Heart left ventricle (tissue), 16 donors: ENCODE data around the gene PRKG1. TPM values are rescaled to one million over a fixed set of nuclear protein-coding genes. Genes with fewer than 3 reads are reported as not detected.

Experiments
- ATAC-seq, 4 donors: fragments of 200-7000 bp; cut with Tn5 transposase; one replicate each; pipeline ENCODE4 v1.9.1; 2020 to 2022; ENCODE audit warnings: moderate library complexity in 4 of 4, mild to moderate bottlenecking in 3 of 4, moderate number of reproducible peaks in 1 of 4
- DNase-seq, 5 donors: peaks; one replicate each; pipeline ENCODE4 v3.0.0-alpha.2; 2020
- H3K27ac ChIP-seq, 12 donors: fragments of 200-600 bp; sonication (generic) in 4 of 12; one replicate each; pipeline versions ENCODE4 v1.5.0 to v1.8.0; 2016 to 2022; ENCODE audit warnings: mild to moderate bottlenecking in 2 of 12
- H3K27me3 ChIP-seq, 9 donors: fragments of 200-600 bp; sonication (generic) in 2 of 9; one replicate each; pipeline versions ENCODE4 v1.5.1 to v1.8.0; 2016 to 2022; ENCODE audit warnings: mild to moderate bottlenecking in 3 of 9
- H3K36me3 ChIP-seq, 9 donors: fragments of 200-600 bp; sonication (generic) in 2 of 9; one replicate each; pipeline versions ENCODE4 v1.5.0 to v1.8.0; 2018 to 2022; ENCODE audit warnings: mild to moderate bottlenecking in 2 of 9
- H3K4me1 ChIP-seq, 12 donors: fragments of 200-600 bp; sonication (generic) in 4 of 12; one replicate each; pipeline versions ENCODE4 v1.5.0 to v1.8.0; 2016 to 2022; ENCODE audit warnings: mild to moderate bottlenecking in 3 of 12
- H3K4me3 ChIP-seq, 12 donors: fragments of 200-600 bp; sonication (generic) in 4 of 12; one replicate each; pipeline versions ENCODE4 v1.5.0 to v1.8.0; 2017 to 2022; ENCODE audit warnings: mild to moderate bottlenecking in 9 of 12, moderate library complexity in 4 of 12
- H3K9me3 ChIP-seq, 12 donors: fragments of 200-600 bp; sonication (generic) in 4 of 12; one replicate each; pipeline versions ENCODE4 v1.5.0 to v1.8.0; 2016 to 2022; ENCODE audit warnings: mild to moderate bottlenecking in 1 of 12
- POLR2A ChIP-seq, 2 donors: fragments of 450-650 bp; IDR thresholded peaks; one replicate each; pipeline ENCODE4 v1.6.1; 2017; ENCODE audit warnings: antibody characterized with exemption in 2 of 2, mild to moderate bottlenecking in 2 of 2, moderate library complexity in 2 of 2
- WGBS, 4 donors: extraction: QIAGEN DNeasy Blood & Tissue Kit in 2 of 4; methylation state at CpG; one replicate each; pipeline versions ENCODE4 v1.1.5 to v1.1.7; 2013 to 2018; 5-methylcytosine and 5-hydroxymethylcytosine counted together
- intact Hi-C, 10 donors: fragments of 100-400 bp; cut with DNase I; formaldehyde crosslinking; loops; one replicate each; pipeline versions ENCODE4 v1.11.1 to v1.14.2; 2022
- polyA plus RNA-seq, 2 donors: library from polyadenylated mRNA; stranded (reverse); fragments of 200-250 nt; gene quantifications; one replicate each; pipeline ENCODE4 v1.2.3, GENCODE V29; 2013
- total RNA-seq, 9 donors: library from RNA; depleted of rRNA in 2 of 9; stranded (reverse); fragments of >200 nt in 2 of 9; fragmentation: NEBNext Ultra II Directional in 3 of 9; extraction: Animal tissue kit (Norgen Biotek cat#: 25700) in 3 of 9; gene quantifications; one replicate each; pipeline versions ENCODE4 v1.1.0 to v1.2.4, GENCODE V29; 2016 to 2023
- TF ChIP-seq, protein P1 (sequence below), 12 donors: fragments of 200-600 bp; sonication (generic) in 4 of 12; IDR thresholded peaks; one replicate each; pipeline versions ENCODE4 v1.5.0 to v1.8.0; 2018 to 2022; ENCODE audit warnings: antibody characterized with exemption in 12 of 12, mild to moderate bottlenecking in 5 of 12
- donor health status: ischemic (EF 13 %, LVEDD 7.1; RV severe dilation, severe dysfunction).
- donor health status: healthy with polysubstance abuse.
- donor health status: DM: no; HTN: yes; CAD: no.
- donor health status: DM: no; HTN: no; CAD: no.
- donor health status: ischemic (EF 25% LVEDD 6.9; RV normal size, moderate dysfunction).
- donor health status: ischemic (EF 25% LVEDD 5.7; RV mildly dilated, moderate dysfunction).
- donor health status: healthy.
- donor health status: DM: yes; HTN: yes; CAD: no.
- donor health status: ischemic (EF 35%, LVEDD 5.7; RV mildly dilated, moderate dysfunction).
- donor health status: nonischemic (EF 11% LVEDD 7.7; RV severe dilation, severe dysfunction).
- donor health status: DM: yes; HTN: yes; CAD: no.
- donor health status: PGD.
- donor health status: ischemic (EF 29% LVEDD 5.4; RV normal size, mild dysfunction).
- donor health status: nonischemic (EF 23%, LVEDD 6.1; RV moderate dilation, normal function).

Gene PRKG1
- total and polyA plus RNA-seq, 11 donors, result 5.5 to 37.3 (median 29.3) TPM

DNA sequence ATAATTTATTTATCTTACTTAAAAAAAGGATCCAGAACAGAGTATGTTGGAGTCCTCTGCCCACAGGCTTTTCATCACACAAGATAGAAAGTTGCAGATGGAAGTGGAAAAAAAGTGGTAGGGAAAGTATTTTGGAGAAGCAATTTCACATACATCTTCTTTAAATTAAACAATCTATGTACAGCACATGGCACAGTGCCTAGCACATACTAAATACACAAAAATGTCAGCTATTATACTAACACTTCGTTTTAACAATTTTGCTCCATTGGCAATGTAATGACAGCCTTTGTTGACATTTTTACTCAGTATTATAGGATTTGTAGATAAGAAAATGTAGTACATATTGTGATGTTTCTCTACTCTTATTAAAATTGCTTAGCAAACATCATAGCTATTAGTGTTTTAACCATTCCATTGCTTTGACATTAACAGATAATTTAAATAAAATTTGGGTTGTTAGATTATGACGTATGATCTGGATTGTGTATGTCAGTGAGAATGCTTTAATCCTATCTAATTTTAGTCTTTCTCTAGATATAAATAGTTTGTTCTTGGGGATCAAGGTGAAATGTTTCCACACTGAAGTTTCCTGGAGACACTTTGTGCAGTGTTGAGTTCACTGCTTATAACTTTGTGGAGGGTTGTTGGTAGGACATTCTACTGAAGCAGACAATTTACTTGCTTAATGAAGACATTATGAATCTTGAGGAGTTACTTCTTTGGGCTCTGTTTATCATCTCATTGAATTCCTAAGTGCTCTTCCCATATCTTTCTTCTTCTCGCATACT is 1037.0 kb downstream of the PRKG1 start:
- H3K36me3 ChIP-seq, result no peaks in the 10 kb centered on the region
- no peaks in the 10 kb centered on the region for H3K27me3 ChIP-seq
- WGBS, 4 donors, result 58 to 66% (median 62%) methylated on average over 3 of the region's 3 CpGs
- TF ChIP-seq POLR2A (IDR thresholded peaks at IDR 0.05), result no peak
- TF ChIP-seq, protein P1, sequence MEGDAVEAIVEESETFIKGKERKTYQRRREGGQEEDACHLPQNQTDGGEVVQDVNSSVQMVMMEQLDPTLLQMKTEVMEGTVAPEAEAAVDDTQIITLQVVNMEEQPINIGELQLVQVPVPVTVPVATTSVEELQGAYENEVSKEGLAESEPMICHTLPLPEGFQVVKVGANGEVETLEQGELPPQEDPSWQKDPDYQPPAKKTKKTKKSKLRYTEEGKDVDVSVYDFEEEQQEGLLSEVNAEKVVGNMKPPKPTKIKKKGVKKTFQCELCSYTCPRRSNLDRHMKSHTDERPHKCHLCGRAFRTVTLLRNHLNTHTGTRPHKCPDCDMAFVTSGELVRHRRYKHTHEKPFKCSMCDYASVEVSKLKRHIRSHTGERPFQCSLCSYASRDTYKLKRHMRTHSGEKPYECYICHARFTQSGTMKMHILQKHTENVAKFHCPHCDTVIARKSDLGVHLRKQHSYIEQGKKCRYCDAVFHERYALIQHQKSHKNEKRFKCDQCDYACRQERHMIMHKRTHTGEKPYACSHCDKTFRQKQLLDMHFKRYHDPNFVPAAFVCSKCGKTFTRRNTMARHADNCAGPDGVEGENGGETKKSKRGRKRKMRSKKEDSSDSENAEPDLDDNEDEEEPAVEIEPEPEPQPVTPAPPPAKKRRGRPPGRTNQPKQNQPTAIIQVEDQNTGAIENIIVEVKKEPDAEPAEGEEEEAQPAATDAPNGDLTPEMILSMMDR (IDR thresholded peaks at IDR 0.05), result no peak
- no peak overlapping the region for H3K4me3 ChIP-seq
- H3K27ac ChIP-seq, result no peak overlapping the region
- no peaks in the 10 kb centered on the region for H3K9me3 ChIP-seq
- ATAC-seq (peak in 3 of 4 donors; percentile 22 to 80 (median 44)), DNase-seq (no peak)
- H3K4me1 ChIP-seq, result peaks cover 0 to 5% (median 0%) of the 10 kb centered on the region in 12 donors
- intact Hi-C loops, result no loop called here

GRCh38 chr10:52115823-52116222 is 1041.5 kb downstream of the PRKG1 start:
- 75 to 83% (median 77%) methylated on average over 3 of the region's 3 CpGs for WGBS, 4 donors
- H3K4me3 ChIP-seq, result no peak overlapping the region
- H3K9me3 ChIP-seq, result no peaks in the 10 kb centered on the region
- DNase-seq (no peak), ATAC-seq (no peak)
- no peaks in the 10 kb centered on the region for H3K27me3 ChIP-seq
- TF ChIP-seq POLR2A (IDR thresholded peaks at IDR 0.05), result no peak
- TF ChIP-seq, protein P1 (IDR thresholded peaks at IDR 0.05), result no peak
- H3K27ac ChIP-seq, result no peak overlapping the region
- no peaks in the 10 kb centered on the region for H3K36me3 ChIP-seq
- intact Hi-C loops, result no loop called here
- peaks cover 0 to 5% (median 0%) of the 10 kb centered on the region in 12 donors for H3K4me1 ChIP-seq

DNA sequence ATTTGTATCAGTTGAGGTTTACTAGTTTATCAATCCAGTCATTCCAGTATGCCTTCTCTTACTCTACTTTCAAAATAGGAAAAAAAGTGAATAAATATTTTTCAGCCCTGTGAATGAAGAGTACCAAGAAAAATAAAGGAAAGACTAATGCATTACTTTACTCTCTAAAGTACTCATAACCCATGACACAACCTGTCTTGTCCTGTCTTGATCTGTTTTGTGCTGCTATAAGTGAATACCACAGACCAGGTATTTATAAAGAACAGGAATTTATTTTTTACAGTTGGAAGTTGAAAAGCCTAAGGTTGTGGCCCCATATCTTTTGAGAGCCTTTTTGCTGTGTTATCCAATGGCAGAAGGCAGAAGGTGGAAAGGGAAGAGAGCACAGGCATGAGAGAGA is 1045.2 kb downstream of the PRKG1 start:
- no peak overlapping the region for H3K27ac ChIP-seq
- H3K4me3 ChIP-seq, result no peak overlapping the region
- no peaks in the 10 kb centered on the region for H3K9me3 ChIP-seq
- H3K36me3 ChIP-seq, result no peaks in the 10 kb centered on the region
- peaks cover 0 to 4% (median 0%) of the 10 kb centered on the region in 12 donors for H3K4me1 ChIP-seq
- ATAC-seq (no peak), DNase-seq (no peak)
- H3K27me3 ChIP-seq, result no peaks in the 10 kb centered on the region
- intact Hi-C loops, result no loop called here
- TF ChIP-seq POLR2A (IDR thresholded peaks at IDR 0.05), result no peak
- TF ChIP-seq, protein P1 (IDR thresholded peaks at IDR 0.05), result no peak

DNA sequence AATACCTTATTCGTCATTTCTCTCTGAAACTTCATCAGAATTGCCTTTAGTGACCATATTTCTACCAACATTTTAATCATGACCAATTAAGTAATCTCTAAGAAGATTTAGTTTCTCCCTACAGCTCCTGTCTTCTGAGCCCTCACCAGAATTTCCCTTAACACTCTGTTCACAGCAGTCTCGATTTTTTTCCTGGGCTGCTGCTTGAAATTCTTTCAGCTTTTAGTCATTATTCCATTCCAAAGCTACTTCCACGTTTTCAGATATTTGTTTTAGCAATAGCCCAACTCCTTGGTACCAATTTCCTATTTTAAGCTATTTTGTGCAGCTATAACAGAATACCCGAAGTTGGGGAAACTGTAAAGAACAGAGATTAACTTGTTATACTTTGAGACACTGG is 1047.4 kb downstream of the PRKG1 start:
- Histone ChIP-seq H3K27me3 (no peaks in the 10 kb centered on the region), H3K27ac (no peak overlapping the region), H3K4me1 (peaks cover 0 to 4% (median 0%) of the 10 kb centered on the region in 12 donors), H3K36me3 (no peaks in the 10 kb centered on the region), H3K9me3 (no peaks in the 10 kb centered on the region), H3K4me3 (no peak overlapping the region)
- TF ChIP-seq, protein P1 (IDR thresholded peaks at IDR 0.05), result no peak
- TF ChIP-seq POLR2A (IDR thresholded peaks at IDR 0.05), result no peak
- no peak for DNase-seq
- no peak for ATAC-seq
- intact Hi-C loops, result no loop called here
- 57 to 67% (median 62%) methylated on average over 4 of the region's 4 CpGs for WGBS, 4 donors
